GM23338 (cell line): Measurements from ENCODE around the gene SYT7. TPM values are rescaled to one million over a fixed set of nuclear protein-coding genes. Genes with fewer than 3 reads are reported as not detected.

ENCODE experiments used
- POLR2AphosphoS5 ChIP-seq: IDR thresholded peaks from 2 replicates; pipeline ENCODE4 v1.6.1; 2016; ENCODE audit warnings: antibody characterized with exemption, low read depth
- REST ChIP-seq: IDR thresholded peaks from one replicate; pipeline ENCODE4 v1.6.1; 2018; ENCODE audit warnings: antibody characterized with exemption; ENCODE audit not compliant: unreplicated experiment
- ZNF462 ChIP-seq: fragments of 250-450 bp; sonication (Bioruptor Pico); IDR thresholded peaks from 2 replicates; pipeline ENCODE4 v1.5.0; 2020; ENCODE audit warnings: mild to moderate bottlenecking, moderate library complexity
- polyA plus RNA-seq: library from polyadenylated mRNA; unstranded; fragments of >200 nt; fragmentation: Nextera tagmentation; extraction: Ambion mirVana; gene quantifications from 2 replicates; pipeline ENCODE4 v1.2.1, GENCODE V29; 2016
- total RNA-seq: library from RNA; depleted of rRNA; stranded (reverse); fragments of >200 nt; shearing (Covaris generic); gene quantifications from 2 replicates; pipeline ENCODE4 v1.2.3, GENCODE V29; 2014

SYT7 gene
- total and polyA plus RNA-seq, 2 experiments from 2014 or later: 1.6 to 10.3 TPM

GRCh38 chr11:61609000-61609979 is 28.4 kb upstream of the SYT7 start (continued):
- TF ChIP-seq REST (no peak), ZNF462 (no peak), POLR2AphosphoS5 (no peak)
